ENCODE measurements around the gene ZKSCAN3. TPM values are rescaled to one million over a fixed set of nuclear protein-coding genes. Genes with fewer than 3 reads are reported as not detected.

ZKSCAN3 gene
- total and polyA plus RNA-seq, 2 of the 8 experiments (the other 6 are each of a cell fraction or from before 2014, with no cell fraction given), result 2.7 to 9.8 TPM

GRCh38 chr6:28378644-28379043 lies 28.9 kb downstream of the ZKSCAN3 start (continued):
- TF ChIP-seq EP300 (IDR thresholded peaks at IDR 0.05; ENCODE audit: borderline replicate concordance in 1 of 2, low read depth in 2 of 2, low read length in 2 of 2), result no peak
- no peak for TF ChIP-seq RNF2 (IDR thresholded peaks at IDR 0.05; ENCODE audit: borderline replicate concordance, low read depth, low read length, missing control alignments, poor library complexity, severe bottlenecking)
- no peak for TF ChIP-seq TCF12 (IDR thresholded peaks at IDR 0.05; ENCODE audit: low read depth, low read length)
- no peak for TF ChIP-seq TAF1 (IDR thresholded peaks at IDR 0.05; ENCODE audit: low read depth, low read length)
- no peak for TF ChIP-seq POLR2A (IDR thresholded peaks at IDR 0.05; ENCODE audit: control extremely low read depth in 1 of 2, low read depth in 2 of 2, low read length in 2 of 2)
- TF ChIP-seq NRF1 (IDR thresholded peaks at IDR 0.05; ENCODE audit: low read depth, low read length), result no peak
- no peak for TF ChIP-seq KDM4A (IDR thresholded peaks at IDR 0.05; ENCODE audit: low read depth, low read length, severe bottlenecking)
- no peak for TF ChIP-seq YY1 (IDR thresholded peaks at IDR 0.05; ENCODE audit: low read depth, low read length)

Measured in H1 (cell line).